Brain microvascular endothelial cell (primary cell): ENCODE results near the gene GJD2.

Source experiments
- DNase-seq: peaks from one replicate; pipeline ENCODE4 v3.0.0-alpha.2; 2020
- H3K27ac ChIP-seq: fragments of 250-450 bp; sonication (Bioruptor Pico); 2 replicates; pipeline ENCODE4 v1.5.1; 2020; ENCODE audit warnings: mild to moderate bottlenecking, moderate library complexity
- H3K27me3 ChIP-seq: fragments of 250-450 bp; sonication (Bioruptor Pico); replicated peaks from 2 replicates; pipeline ENCODE4 v1.5.1; 2020; ENCODE audit warnings: mild to moderate bottlenecking
- H3K36me3 ChIP-seq: fragments of 250-450 bp; sonication (Bioruptor Pico); replicated peaks from 2 replicates; pipeline ENCODE4 v1.5.1; 2020; ENCODE audit warnings: mild to moderate bottlenecking
- H3K4me3 ChIP-seq: 2 replicates; pipeline ENCODE4 v1.5.1; 2011; ENCODE audit warnings: low read depth, mild to moderate bottlenecking, control low read depth, low read length, moderate library complexity
- in situ Hi-C: cut with HindIII; loops from 2 replicates; pipeline ENCODE4 v1.10.0; 2017; ENCODE audit warnings: low sequenced_read_pairs, low pct_ligation_motif_present
- TF ChIP-seq, protein P1 (sequence below): IDR thresholded peaks from 2 replicates; pipeline ENCODE4 v1.5.1; 2011; ENCODE audit warnings: low read depth, mild to moderate bottlenecking, moderate library complexity, low read length, control low read depth, inconsistent platforms; ENCODE audit errors: missing control alignments

GJD2 gene

DNA sequence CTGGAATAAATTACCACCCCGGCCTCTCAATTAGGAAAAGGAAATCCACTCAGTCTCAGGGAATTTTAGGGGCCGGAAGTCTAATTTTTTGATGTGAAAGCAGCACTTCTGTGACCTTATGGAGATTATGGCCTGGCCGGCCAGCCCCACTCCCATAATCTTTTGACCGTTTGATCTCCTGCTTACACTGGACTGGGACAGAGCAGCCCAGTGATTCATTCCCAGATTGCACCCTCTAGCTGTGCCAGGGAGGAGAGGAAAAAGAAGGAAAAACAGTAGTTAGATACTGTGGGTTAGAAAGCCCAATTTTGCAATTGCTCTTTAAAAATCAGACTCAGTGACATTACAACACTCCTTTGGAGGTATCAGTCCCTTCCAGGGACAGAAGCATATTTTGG lies 32.4 kb downstream of the GJD2 start:
- TF ChIP-seq, protein P1, sequence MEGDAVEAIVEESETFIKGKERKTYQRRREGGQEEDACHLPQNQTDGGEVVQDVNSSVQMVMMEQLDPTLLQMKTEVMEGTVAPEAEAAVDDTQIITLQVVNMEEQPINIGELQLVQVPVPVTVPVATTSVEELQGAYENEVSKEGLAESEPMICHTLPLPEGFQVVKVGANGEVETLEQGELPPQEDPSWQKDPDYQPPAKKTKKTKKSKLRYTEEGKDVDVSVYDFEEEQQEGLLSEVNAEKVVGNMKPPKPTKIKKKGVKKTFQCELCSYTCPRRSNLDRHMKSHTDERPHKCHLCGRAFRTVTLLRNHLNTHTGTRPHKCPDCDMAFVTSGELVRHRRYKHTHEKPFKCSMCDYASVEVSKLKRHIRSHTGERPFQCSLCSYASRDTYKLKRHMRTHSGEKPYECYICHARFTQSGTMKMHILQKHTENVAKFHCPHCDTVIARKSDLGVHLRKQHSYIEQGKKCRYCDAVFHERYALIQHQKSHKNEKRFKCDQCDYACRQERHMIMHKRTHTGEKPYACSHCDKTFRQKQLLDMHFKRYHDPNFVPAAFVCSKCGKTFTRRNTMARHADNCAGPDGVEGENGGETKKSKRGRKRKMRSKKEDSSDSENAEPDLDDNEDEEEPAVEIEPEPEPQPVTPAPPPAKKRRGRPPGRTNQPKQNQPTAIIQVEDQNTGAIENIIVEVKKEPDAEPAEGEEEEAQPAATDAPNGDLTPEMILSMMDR = no peak
- H3K36me3 ChIP-seq = no peaks in the 10 kb centered on the region
- no peak for DNase-seq
- H3K4me3 ChIP-seq = peak overlapping the region; percentile 42
- in situ Hi-C loops = loop anchor here (25.0 kb wide), 1 partner anchor 90 kb away; no protein-coding TSS in a partner anchor
- no peak overlapping the region for H3K27ac ChIP-seq
- H3K27me3 ChIP-seq = no peaks in the 10 kb centered on the region

DNA sequence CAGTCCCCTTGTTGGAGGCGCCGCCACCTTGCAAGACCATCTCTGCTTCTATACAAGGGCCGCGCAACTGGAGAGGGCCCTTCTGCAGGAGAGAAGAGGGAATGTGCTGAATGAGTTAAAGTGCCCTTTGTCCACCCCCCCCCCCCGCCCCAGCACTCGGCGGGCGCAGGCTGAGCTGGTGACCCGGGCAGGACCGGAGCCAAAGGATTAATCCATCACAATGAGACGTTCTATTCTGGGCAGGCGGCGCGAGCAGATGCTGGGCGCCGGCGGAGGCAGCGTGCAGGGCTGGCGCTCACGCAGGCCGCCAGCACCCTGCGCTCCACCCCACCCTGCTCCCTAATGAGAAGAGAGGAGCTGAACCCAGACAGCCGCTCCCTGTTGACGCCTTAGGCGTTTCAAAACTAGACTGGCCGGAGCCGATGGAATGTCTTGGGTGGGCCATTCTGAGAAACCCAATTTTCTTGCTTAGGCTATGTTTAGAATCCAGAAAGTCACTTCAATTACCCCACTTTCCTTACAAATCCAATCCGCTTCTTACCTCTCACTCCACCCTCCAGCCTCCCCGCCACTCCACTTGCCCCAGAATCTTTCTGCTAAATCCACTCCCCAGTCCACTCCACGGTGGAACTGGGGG lies 32.9 kb downstream of the GJD2 start:
- in situ Hi-C loops = loop anchor here (25.0 kb wide), 1 partner anchor 90 kb away; no protein-coding TSS in a partner anchor
- peak; percentile 7 for DNase-seq
- H3K4me3 ChIP-seq = peak overlapping the region; percentile 42
- H3K27ac ChIP-seq = no peak overlapping the region
- TF ChIP-seq, protein P1 = no peak
- no peaks in the 10 kb centered on the region for H3K27me3 ChIP-seq
- no peaks in the 10 kb centered on the region for H3K36me3 ChIP-seq

DNA sequence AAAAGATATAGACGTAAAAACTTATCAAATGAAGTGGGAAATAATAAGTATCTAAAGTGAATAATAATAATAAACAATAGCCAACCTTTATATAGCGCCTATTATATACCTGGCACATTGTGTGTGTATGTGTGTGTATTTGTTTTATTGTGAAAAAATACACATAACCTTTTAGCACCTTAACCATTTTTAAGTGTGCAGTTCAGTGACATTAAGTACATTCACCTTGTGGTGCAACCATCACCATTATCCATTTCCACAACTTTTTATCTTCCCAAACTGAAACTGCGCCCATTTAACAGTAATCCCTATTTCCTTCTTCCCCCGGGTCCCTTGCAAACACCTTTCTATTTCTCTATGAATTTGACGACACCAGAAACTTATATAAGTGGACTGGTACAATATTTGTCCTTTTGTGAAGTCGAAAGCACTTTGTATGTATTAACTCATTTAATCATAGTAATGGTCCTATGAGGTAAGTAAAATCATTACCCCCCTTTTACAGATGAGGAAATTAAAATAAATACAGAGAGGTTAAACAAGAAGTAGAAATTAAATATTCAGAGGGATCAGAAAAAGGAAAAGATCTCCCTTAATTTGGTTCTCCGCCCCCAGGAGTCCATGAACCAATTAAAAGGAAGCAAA lies 33.5 kb downstream of the GJD2 start:
- no peak overlapping the region for H3K27ac ChIP-seq
- no peaks in the 10 kb centered on the region for H3K27me3 ChIP-seq
- TF ChIP-seq, protein P1 = no peak
- no peaks in the 10 kb centered on the region for H3K36me3 ChIP-seq
- in situ Hi-C loops = loop anchor here (25.0 kb wide), 1 partner anchor 91 kb away; no protein-coding TSS in a partner anchor
- no peak for DNase-seq
- H3K4me3 ChIP-seq = peak overlapping the region; percentile 42

DNA sequence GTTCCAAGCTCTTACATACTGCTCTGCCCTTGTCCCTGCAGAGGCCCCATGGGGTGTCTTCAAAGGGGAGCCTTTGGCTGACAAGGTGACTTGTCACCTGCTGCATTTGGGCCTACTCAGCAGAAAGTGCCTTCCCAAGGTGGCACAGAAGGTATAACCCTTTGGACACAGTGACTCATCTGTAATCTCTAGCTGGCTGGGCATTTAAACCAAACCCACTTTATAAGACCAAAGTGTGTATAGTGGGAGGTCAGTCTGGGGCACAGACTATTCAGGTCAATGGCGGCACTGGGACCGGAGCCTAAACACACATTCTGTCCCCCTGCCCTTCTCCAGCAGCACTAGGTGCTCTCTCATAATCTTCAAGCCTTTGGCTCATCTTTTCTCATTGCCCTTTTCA lies 35.1 kb downstream of the GJD2 start:
- peaks cover 2% of the 10 kb centered on the region for H3K27me3 ChIP-seq
- TF ChIP-seq, protein P1 = no peak
- no peak overlapping the region for H3K27ac ChIP-seq
- DNase-seq = no peak
- in situ Hi-C loops = loop anchor here (25.0 kb wide), 1 partner anchor 93 kb away; no protein-coding TSS in a partner anchor
- no peak overlapping the region for H3K4me3 ChIP-seq
- H3K36me3 ChIP-seq = no peaks in the 10 kb centered on the region

DNA sequence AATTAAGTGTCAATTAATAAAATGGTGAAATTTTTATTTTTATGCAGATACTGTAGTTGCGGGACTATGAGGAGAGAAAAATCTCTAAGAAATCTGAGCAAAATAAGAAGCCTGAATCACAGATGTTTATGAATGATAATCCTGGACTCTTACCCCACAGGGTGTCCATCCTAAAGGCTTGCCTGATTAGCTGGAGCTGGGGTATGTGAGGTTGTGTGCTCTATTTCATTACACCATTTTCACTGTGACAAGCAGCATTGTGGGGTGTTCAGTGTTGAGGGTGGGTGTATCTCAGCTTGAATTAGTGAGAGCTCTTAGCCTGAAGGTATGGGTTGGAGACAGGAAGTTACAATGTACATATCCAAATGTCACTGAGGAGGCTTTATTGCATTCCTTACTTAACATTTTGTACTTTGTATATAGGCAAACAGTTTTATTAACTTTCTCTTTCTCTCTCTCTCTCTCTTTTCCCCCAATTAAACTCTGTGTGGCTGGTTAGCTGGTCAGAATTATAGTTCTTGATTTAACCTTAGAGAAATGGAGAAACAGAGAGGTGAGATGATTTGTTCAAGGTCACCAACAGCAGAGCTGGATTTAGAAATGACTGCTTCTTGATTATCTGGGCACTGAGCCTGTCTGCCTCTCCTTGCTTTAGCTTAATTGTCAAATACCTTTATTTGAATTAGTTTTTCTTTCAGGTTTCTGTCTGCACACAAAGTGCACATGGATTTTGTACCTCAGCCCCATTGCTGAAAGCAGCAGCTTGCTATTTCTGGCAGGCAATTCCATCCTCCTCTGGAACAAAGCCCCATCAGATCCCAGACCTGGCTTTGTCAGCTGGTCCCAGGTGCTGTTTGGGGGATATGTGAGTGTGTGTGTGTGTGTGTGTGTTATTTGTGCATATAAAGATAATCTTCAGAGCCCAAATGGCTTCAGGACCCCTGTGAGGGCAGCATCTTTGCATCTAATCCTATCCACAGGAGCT lies 35.8 kb downstream of the GJD2 start:
- TF ChIP-seq, protein P1 = no peak
- H3K27ac ChIP-seq = no peak overlapping the region
- H3K36me3 ChIP-seq = no peaks in the 10 kb centered on the region
- H3K4me3 ChIP-seq = no peak overlapping the region
- DNase-seq = no peak
- H3K27me3 ChIP-seq = peaks cover 2% of the 10 kb centered on the region
- in situ Hi-C loops = loop anchor here (25.0 kb wide), 1 partner anchor 93 kb away; no protein-coding TSS in a partner anchor
